PC-9 (cell line): Measurements from ENCODE around the gene C4BPB. TPM values are rescaled to one million over a fixed set of nuclear protein-coding genes. Genes with fewer than 3 reads are reported as not detected.

Experiments used
- BruUV-seq: library from RNA; stranded (reverse); fragments of 400-500 nt; replicated peaks from 2 replicates; lab custom pipeline; 2021; lab: Mats Ljungman, UMichigan
- CTCF ChIA-PET: fragments of 300-600 bp; sonication (Branson Sonifier 250); formaldehyde crosslinking; loops from one replicate; lab custom pipeline; 2022; ENCODE audit warnings: antibody characterized with exemption; lab: Charles Lee
- POLR2A ChIA-PET: fragments of 300-600 bp; sonication (Branson Sonifier 250); formaldehyde crosslinking; loops from one replicate; lab custom pipeline; 2022; ENCODE audit warnings: antibody characterized with exemption; ENCODE audit not compliant: unreplicated experiment; lab: Charles Lee
- DNase-seq, 2 experiments: peaks; one replicate each; pipeline versions ENCODE4 v3.0.0 to v3.0.0-alpha.2; 2015 to 2022; ENCODE audit warnings: mixed read lengths in 1 of 2
- H2AFZ ChIP-seq: fragments of 200-600 bp; sonication (generic); 2 replicates; pipeline ENCODE4 v1.8.1; 2017; ENCODE audit warnings: antibody characterized with exemption
- H3F3A ChIP-seq: fragments of 200-600 bp; sonication (generic); 2 replicates; pipeline ENCODE4 v1.8.1; 2017; ENCODE audit warnings: antibody characterized with exemption, mild to moderate bottlenecking, low read depth; ENCODE audit not compliant: insufficient read depth
- H3K27ac ChIP-seq: fragments of 200-600 bp; sonication (generic); 2 replicates; pipeline ENCODE4 v1.6.1; 2016; ENCODE audit warnings: mixed run types
- H3K27me3 ChIP-seq: fragments of 200-600 bp; sonication (generic); 2 replicates; pipeline ENCODE4 v1.6.1; 2016; ENCODE audit warnings: low read depth, mixed run types; ENCODE audit not compliant: insufficient read depth
- H3K36me3 ChIP-seq: fragments of 200-600 bp; sonication (generic); 2 replicates; pipeline ENCODE4 v1.6.1; 2016; ENCODE audit warnings: low read depth, mixed run types
- H3K4me1 ChIP-seq: fragments of 200-600 bp; sonication (generic); replicated peaks from 2 replicates; pipeline ENCODE4 v1.6.1; 2016; ENCODE audit warnings: mixed run types; ENCODE audit not compliant: insufficient read depth
- H3K4me2 ChIP-seq: fragments of 200-600 bp; sonication (generic); 2 replicates; pipeline ENCODE4 v1.6.1; 2017; ENCODE audit warnings: mixed run types
- H3K4me3 ChIP-seq: fragments of 200-600 bp; sonication (generic); 2 replicates; pipeline ENCODE4 v1.6.1; 2016; ENCODE audit warnings: mixed run types
- H3K79me2 ChIP-seq: fragments of 200-600 bp; sonication (generic); 2 replicates; pipeline ENCODE4 v1.6.1; 2017; ENCODE audit warnings: low read depth, mixed run types
- H3K9me2 ChIP-seq: fragments of 200-600 bp; sonication (generic); 2 replicates; pipeline ENCODE4 v1.8.1; 2017; ENCODE audit warnings: mild to moderate bottlenecking; ENCODE audit not compliant: insufficient read depth
- H3K9me3 ChIP-seq: fragments of 200-600 bp; sonication (generic); 2 replicates; pipeline ENCODE4 v1.8.1; 2016; ENCODE audit warnings: low read depth; ENCODE audit not compliant: insufficient read depth
- H4K20me1 ChIP-seq: fragments of 200-600 bp; sonication (generic); 2 replicates; pipeline ENCODE4 v1.8.1; 2017; ENCODE audit not compliant: insufficient read depth
- EZH2 ChIP-seq: fragments of 200-600 bp; sonication (generic); IDR thresholded peaks from 2 replicates; pipeline ENCODE4 v1.8.0; 2017; ENCODE audit warnings: antibody characterized with exemption, low read depth
- intact Hi-C: fragments of 100-400 bp; cut with micrococcal nuclease; formaldehyde crosslinking; loops from one replicate; pipeline ENCODE4 v1.10.0; 2022; ENCODE audit not compliant: unreplicated experiment
- total RNA-seq: library from RNA; stranded (reverse); gene quantifications from 2 replicates; pipeline ENCODE4 v1.2.3, GENCODE V29; 2021
- TF ChIP-seq, protein P1 (sequence below): fragments of 200-600 bp; sonication (generic); conservative IDR thresholded peaks from 2 replicates; pipeline ENCODE4 v1.6.1; 2017; ENCODE audit warnings: mixed run types, antibody characterized with exemption, mild to moderate bottlenecking, moderate library complexity

C4BPB gene
- total RNA-seq, 1 experiment from 2014 or later = 4.2 TPM

DNA sequence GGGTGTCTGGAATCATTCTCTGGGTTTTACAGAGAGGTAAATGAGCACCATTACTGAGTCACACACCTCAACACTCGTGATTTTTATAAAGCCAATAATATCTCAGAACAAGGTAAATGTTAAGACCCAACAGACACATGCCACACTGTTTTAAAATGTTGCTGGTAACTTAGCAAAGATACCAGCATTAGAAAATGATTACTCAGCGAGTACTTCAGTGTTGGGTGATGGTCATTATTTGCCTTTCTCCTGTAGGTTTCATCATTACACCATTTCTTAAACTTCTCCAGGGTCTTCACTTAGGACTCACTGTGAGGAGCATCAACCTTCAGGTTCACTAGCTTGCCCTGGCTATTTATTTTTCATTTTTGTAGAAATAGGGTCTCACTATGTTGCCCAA, 6.9 kb upstream of the C4BPB start:
- Histone ChIP-seq H3K4me1 (peaks cover 12% of the 10 kb centered on the region; the same call in 1 of the 2 replicates), H3K79me2 (no peaks in the 10 kb centered on the region), H3K27me3 (no peaks in the 10 kb centered on the region), H4K20me1 (no peaks in the 10 kb centered on the region), H3K4me3 (no peak overlapping the region), H3K36me3 (no peaks in the 10 kb centered on the region), H2AFZ (no peak overlapping the region), H3K9me3 (no peaks in the 10 kb centered on the region), H3K27ac (no peak overlapping the region), H3F3A (peaks cover 4% of the 10 kb centered on the region; the same call in 1 of the 2 replicates), H3K4me2 (no peak overlapping the region), H3K9me2 (no peaks in the 10 kb centered on the region)
- ChIA-PET POLR2A (no interaction called here), CTCF (no interaction called here)
- TF ChIP-seq, protein P1, sequence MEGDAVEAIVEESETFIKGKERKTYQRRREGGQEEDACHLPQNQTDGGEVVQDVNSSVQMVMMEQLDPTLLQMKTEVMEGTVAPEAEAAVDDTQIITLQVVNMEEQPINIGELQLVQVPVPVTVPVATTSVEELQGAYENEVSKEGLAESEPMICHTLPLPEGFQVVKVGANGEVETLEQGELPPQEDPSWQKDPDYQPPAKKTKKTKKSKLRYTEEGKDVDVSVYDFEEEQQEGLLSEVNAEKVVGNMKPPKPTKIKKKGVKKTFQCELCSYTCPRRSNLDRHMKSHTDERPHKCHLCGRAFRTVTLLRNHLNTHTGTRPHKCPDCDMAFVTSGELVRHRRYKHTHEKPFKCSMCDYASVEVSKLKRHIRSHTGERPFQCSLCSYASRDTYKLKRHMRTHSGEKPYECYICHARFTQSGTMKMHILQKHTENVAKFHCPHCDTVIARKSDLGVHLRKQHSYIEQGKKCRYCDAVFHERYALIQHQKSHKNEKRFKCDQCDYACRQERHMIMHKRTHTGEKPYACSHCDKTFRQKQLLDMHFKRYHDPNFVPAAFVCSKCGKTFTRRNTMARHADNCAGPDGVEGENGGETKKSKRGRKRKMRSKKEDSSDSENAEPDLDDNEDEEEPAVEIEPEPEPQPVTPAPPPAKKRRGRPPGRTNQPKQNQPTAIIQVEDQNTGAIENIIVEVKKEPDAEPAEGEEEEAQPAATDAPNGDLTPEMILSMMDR = no peak
- no peak for TF ChIP-seq EZH2
- no TSS peak for BruUV-seq
- no peak for DNase-seq
- intact Hi-C loops = loop anchor here (10.0 kb wide), 1 partner anchor 123 kb away; no protein-coding TSS in a partner anchor

DNA sequence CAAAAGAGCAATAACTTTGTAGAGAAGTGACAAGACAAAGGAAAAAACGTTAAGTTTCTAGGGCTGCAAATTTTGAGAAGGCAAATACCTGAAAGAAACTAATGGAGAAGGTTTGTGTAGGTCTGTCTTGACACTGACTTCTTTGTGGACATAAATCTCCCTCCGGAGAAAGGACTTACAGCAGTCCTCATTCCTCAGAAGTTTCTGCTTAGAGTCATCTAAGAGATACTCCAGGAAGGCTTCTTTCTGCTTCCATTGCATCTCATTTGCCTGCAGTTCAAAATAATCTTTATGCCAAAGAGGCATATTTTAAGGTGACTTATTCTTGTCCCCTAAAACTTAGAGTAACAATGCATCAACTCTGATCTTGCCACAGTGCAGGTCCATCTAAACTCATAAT, 4.4 kb upstream of the C4BPB start:
- no peak for TF ChIP-seq EZH2
- TF ChIP-seq, protein P1 = no peak
- Histone ChIP-seq H3K27ac (no peak overlapping the region), H3K36me3 (no peaks in the 10 kb centered on the region), H3K9me2 (no peaks in the 10 kb centered on the region), H3F3A (peaks cover 14% of the 10 kb centered on the region), H2AFZ (no peak overlapping the region), H3K4me3 (no peak overlapping the region), H3K4me2 (no peak overlapping the region), H3K27me3 (no peaks in the 10 kb centered on the region), H3K79me2 (no peaks in the 10 kb centered on the region), H4K20me1 (no peaks in the 10 kb centered on the region), H3K4me1 (peaks cover 28% of the 10 kb centered on the region), H3K9me3 (no peaks in the 10 kb centered on the region)
- intact Hi-C loops = loop anchor here (1.0 to 10.0 kb wide), 4 partner anchors 121 to 415 kb away; partner anchors contain the start of gene CD55
- no peak for DNase-seq
- POLR2A ChIA-PET = interaction anchor here (0.7 kb wide), 1 partner anchor 157 kb away, joined by 6 read pairs; no protein-coding TSS in a partner anchor
- CTCF ChIA-PET = interaction anchor here (0.7 to 1.8 kb wide), 3 partner anchors 52 to 416 kb away, joined by 3 to 14 read pairs (median 4); partner anchors contain the start of gene C1orf116
- no TSS peak for BruUV-seq

DNA sequence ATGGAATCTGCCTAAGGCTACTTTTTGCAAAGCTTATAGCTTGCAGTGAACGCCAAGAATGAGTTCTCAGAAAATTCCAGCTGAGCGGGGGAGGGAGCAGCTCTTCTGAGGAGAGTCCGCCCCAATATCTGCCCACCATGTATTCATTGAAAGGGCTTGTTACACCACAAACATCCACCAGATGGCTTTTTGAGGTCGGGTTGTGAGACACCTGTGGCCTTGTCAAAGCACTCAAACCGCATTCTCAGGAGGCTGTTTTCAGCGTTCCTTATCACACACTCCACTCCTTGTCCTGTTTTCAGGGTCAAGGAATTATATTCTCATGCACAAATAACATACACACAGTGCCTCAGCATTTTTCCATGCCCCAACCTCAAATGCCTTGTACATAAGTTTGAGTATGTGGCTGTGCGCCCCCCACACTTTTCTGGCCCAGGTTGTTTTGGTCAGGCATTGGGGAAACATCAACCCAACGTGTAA, 3.9 kb upstream of the C4BPB start:
- Histone ChIP-seq H3K4me2 (no peak overlapping the region), H3F3A (peaks cover 17% of the 10 kb centered on the region), H3K27ac (no peak overlapping the region), H3K4me3 (no peak overlapping the region), H3K4me1 (peaks cover 30% of the 10 kb centered on the region), H2AFZ (no peak overlapping the region), H4K20me1 (no peaks in the 10 kb centered on the region), H3K36me3 (no peaks in the 10 kb centered on the region), H3K79me2 (no peaks in the 10 kb centered on the region), H3K27me3 (no peaks in the 10 kb centered on the region), H3K9me2 (no peaks in the 10 kb centered on the region), H3K9me3 (no peaks in the 10 kb centered on the region)
- CTCF ChIA-PET = interaction anchor here (0.7 to 1.8 kb wide), 3 partner anchors 52 to 415 kb away, joined by 3 to 14 read pairs (median 4); partner anchors contain the start of gene C1orf116
- intact Hi-C loops = loop anchor here (1.0 to 10.0 kb wide), 4 partner anchors 120 to 414 kb away; partner anchors contain the start of gene CD55
- peak; percentile 55 to 59 for DNase-seq
- no TSS peak for BruUV-seq
- POLR2A ChIA-PET = interaction anchor here (0.6 kb wide), 1 partner anchor 1054 kb away, joined by 4 read pairs; no protein-coding TSS in a partner anchor
- no peak for TF ChIP-seq EZH2
- TF ChIP-seq, protein P1 = peak; percentile 76
